Left lobe of liver (tissue), 1 donor: ENCODE data around the gene LRIT2. TPM values are rescaled to one million over a fixed set of nuclear protein-coding genes. Genes with fewer than 3 reads are reported as not detected.

ENCODE experiments used
- total RNA-seq: library from RNA; stranded (reverse); gene quantifications from one replicate; pipeline ENCODE4 v1.2.1, GENCODE V29; 2021
- donor health status: DM: no; HTN: yes; CAD: no.

The LRIT2 gene
- total RNA-seq, 1 donor from 2014 or later = not detected

Other genes with a start within 250 kb of the LRIT2 start
- gene GHITM, start 86.0 kb downstream of the LRIT2 start, total RNA-seq = 162 TPM
- 0.20 TPM for gene GPR15LG, start 51.7 kb downstream of the LRIT2 start, total RNA-seq
- gene CDHR1, start 31.0 kb downstream of the LRIT2 start, total RNA-seq = 0.13 TPM
- not detected for gene LRIT1, start 16.0 kb upstream of the LRIT2 start, total RNA-seq
- gene RGR, start 19.5 kb upstream of the LRIT2 start, total RNA-seq = not detected
- gene CCSER2, start 103.0 kb upstream of the LRIT2 start, total RNA-seq = 13.9 TPM